RWPE2 (cell line): ENCODE data around the gene LHCGR.

ENCODE experiments used
- ATAC-seq: fragments of 200-7000 bp; cut with Tn5 transposase; 3 replicates; pipeline ENCODE4 v1.9.1; 2021; ENCODE audit warnings: low read depth
- DNase-seq: peaks from one replicate; pipeline ENCODE4 v3.0.0-alpha.2; 2020; ENCODE audit warnings: low spot score
- H3K27ac ChIP-seq: fragments of 450-650 bp; 2 replicates; pipeline ENCODE4 v1.5.1; 2017; ENCODE audit warnings: mild to moderate bottlenecking; ENCODE audit not compliant: poor library complexity, severe bottlenecking
- H3K27me3 ChIP-seq: fragments of 250-450 bp; sonication (Bioruptor Pico); 2 replicates; pipeline ENCODE4 v1.5.1; 2021; ENCODE audit warnings: mild to moderate bottlenecking, moderate library complexity; ENCODE audit not compliant: insufficient read depth, poor library complexity, severe bottlenecking
- H3K36me3 ChIP-seq: fragments of 250-450 bp; sonication (Bioruptor Pico); 2 replicates; pipeline ENCODE4 v1.5.1; 2020; ENCODE audit warnings: low read depth, mild to moderate bottlenecking, moderate library complexity
- H3K4me1 ChIP-seq: fragments of 250-450 bp; sonication (Bioruptor Pico); 2 replicates; pipeline ENCODE4 v1.5.1; 2021; ENCODE audit warnings: mild to moderate bottlenecking, moderate library complexity; ENCODE audit not compliant: insufficient read depth, poor library complexity, severe bottlenecking
- H3K4me3 ChIP-seq: fragments of 250-450 bp; sonication (Bioruptor Pico); 2 replicates; pipeline ENCODE4 v1.5.1; 2021; ENCODE audit warnings: mild to moderate bottlenecking, moderate library complexity; ENCODE audit not compliant: severe bottlenecking
- H3K9me3 ChIP-seq: fragments of 250-450 bp; sonication (Bioruptor Pico); 2 replicates; pipeline ENCODE4 v1.5.1; 2021; ENCODE audit warnings: mild to moderate bottlenecking, moderate library complexity; ENCODE audit not compliant: severe bottlenecking
- TF ChIP-seq, protein P1 (sequence below): fragments of 450-650 bp; IDR thresholded peaks from one replicate; pipeline ENCODE4 v1.5.1; 2017; ENCODE audit warnings: mild to moderate bottlenecking, moderate library complexity; ENCODE audit not compliant: poor library complexity, severe bottlenecking

The LHCGR gene

DNA sequence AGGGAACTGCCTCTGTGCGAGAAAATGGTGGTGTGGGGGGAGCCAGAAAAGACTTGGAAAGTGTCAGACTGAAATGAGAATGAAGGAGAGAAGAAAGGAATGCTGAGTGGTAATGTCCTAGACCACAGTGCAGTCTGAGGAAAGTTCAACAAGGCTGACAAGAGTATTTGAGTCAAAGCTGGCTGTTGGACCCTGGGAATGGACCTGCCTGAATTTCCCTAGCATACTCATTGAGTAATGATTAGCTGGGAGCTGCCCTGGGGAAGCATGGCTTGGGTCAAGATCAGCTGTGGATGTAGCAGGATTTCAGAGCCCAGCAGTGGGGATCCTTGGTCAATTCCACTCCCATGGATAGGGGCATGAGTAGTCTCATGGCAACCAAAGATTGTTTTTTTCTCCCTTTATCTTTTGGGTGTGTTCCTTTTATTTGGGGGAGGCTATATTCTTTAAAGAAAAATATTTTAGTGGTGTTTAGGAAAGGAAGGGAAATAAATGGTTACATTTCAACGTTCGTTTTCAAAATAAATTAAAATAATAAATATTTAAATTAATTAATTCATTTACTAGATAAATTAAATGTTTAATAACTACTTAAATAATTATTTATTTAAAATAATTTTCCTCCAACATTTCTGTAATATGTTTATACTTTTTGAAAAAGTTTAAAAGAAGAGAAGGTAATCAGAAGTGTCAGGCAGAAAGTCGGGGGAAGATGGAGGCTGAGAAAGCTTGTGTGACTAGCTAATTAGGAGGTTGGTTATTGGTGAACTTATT is 15.9 kb upstream of the LHCGR start:
- Histone ChIP-seq H3K4me3 (no peak overlapping the region), H3K4me1 (no peaks in the 10 kb centered on the region), H3K27ac (no peak overlapping the region), H3K9me3 (no peaks in the 10 kb centered on the region), H3K27me3 (peaks cover 4% of the 10 kb centered on the region), H3K36me3 (no peaks in the 10 kb centered on the region)
- TF ChIP-seq, protein P1, sequence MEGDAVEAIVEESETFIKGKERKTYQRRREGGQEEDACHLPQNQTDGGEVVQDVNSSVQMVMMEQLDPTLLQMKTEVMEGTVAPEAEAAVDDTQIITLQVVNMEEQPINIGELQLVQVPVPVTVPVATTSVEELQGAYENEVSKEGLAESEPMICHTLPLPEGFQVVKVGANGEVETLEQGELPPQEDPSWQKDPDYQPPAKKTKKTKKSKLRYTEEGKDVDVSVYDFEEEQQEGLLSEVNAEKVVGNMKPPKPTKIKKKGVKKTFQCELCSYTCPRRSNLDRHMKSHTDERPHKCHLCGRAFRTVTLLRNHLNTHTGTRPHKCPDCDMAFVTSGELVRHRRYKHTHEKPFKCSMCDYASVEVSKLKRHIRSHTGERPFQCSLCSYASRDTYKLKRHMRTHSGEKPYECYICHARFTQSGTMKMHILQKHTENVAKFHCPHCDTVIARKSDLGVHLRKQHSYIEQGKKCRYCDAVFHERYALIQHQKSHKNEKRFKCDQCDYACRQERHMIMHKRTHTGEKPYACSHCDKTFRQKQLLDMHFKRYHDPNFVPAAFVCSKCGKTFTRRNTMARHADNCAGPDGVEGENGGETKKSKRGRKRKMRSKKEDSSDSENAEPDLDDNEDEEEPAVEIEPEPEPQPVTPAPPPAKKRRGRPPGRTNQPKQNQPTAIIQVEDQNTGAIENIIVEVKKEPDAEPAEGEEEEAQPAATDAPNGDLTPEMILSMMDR = no peak
- DNase-seq (no peak), ATAC-seq (no peak)

DNA sequence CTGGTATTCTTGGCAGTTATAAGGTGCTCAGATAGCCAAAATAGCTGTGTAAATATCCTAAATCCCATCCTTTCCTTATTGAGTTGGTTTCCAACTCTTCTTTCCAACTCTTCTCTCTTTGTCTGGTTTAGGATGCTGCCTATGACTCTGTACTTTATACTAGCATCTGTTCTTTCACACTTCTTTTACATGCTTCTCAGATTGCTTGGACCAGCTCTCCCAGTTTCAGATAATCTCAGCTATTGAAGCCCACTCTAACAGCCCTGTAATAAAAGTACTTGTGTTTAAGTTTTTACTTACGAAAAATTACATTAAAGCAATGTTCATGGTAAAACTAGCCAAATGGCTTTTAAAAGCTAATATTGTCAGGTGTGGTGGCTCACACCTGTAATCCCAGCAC is 14.7 kb upstream of the LHCGR start:
- Histone ChIP-seq H3K9me3 (no peaks in the 10 kb centered on the region), H3K36me3 (no peaks in the 10 kb centered on the region), H3K4me1 (no peaks in the 10 kb centered on the region), H3K4me3 (no peak overlapping the region), H3K27me3 (peaks cover 4% of the 10 kb centered on the region), H3K27ac (no peak overlapping the region)
- DNase-seq (no peak), ATAC-seq (no peak)
- TF ChIP-seq, protein P1 = no peak

DNA sequence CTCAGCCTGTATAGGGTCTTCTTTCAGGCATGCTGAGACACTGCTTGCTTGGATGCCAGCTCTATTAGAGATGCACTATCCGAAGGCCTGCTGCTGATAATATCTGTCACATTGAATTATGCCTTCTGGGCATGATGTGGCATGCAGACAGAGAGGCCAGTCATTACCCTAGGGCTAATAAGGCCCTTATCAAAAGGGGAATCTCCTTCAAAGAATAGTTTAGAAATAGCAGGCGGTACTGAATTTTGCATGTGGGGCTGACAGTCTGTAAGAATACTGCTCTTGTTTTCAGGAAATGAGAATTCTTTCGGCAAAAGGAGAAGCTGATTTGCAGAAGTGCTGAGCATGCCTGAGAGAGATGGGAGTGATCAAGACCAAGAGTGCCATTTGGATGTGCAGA is 13.1 kb upstream of the LHCGR start:
- no peak for ATAC-seq
- Histone ChIP-seq H3K4me1 (no peaks in the 10 kb centered on the region), H3K27ac (no peak overlapping the region), H3K27me3 (peaks cover 4% of the 10 kb centered on the region), H3K4me3 (no peak overlapping the region), H3K36me3 (no peaks in the 10 kb centered on the region), H3K9me3 (no peaks in the 10 kb centered on the region)
- TF ChIP-seq, protein P1 = no peak
- DNase-seq = no peak

DNA sequence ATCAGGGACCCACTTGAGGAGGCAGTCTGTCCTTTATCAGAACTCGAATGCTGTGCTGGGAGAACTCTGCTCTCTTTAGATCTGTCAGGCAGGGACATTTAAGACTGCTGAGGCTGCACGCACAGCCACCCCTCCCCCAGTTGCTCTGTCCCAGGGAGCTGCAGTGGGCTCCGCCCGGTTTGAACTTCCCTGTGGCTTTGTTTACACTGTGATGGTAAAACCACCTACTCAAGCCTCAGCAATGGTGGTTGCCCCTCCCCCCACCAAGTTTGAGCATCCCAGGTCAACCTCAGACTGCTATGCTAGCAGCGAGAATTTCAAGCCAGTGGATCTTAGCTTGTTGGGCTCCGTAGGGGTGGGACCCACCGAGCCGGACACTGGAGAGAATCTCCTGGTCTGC is 11.8 kb upstream of the LHCGR start:
- peaks cover 1% of the 10 kb centered on the region for H3K27me3 ChIP-seq
- ATAC-seq (no peak), DNase-seq (no peak)
- no peaks in the 10 kb centered on the region for H3K4me1 ChIP-seq
- TF ChIP-seq, protein P1 = no peak
- H3K9me3 ChIP-seq = no peaks in the 10 kb centered on the region
- no peak overlapping the region for H3K4me3 ChIP-seq
- H3K36me3 ChIP-seq = no peaks in the 10 kb centered on the region
- H3K27ac ChIP-seq = no peak overlapping the region

DNA sequence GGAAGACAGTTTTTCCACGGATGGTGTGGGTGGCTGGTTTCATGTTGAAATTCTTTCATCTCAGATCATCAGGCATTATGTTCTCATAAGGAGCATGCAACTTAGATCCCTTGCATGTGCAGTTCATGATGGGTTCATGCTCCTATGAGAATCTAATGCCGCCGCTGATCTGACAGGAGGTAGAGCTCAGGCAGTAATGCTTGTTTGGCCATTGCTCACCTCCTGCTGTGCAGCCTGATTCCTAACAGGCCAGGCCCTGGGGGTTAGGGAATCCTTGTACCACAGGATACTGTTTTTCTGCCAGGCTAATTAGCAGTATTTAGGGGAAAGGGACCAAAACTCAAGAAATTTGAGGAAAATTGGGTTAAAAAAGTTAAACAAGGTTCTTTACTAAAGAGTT is 5.3 kb upstream of the LHCGR start:
- H3K36me3 ChIP-seq = no peaks in the 10 kb centered on the region
- no peaks in the 10 kb centered on the region for H3K9me3 ChIP-seq
- H3K27me3 ChIP-seq = peaks cover 5% of the 10 kb centered on the region
- DNase-seq = no peak
- H3K27ac ChIP-seq = no peak overlapping the region
- H3K4me1 ChIP-seq = no peaks in the 10 kb centered on the region
- TF ChIP-seq, protein P1 = no peak
- no peak for ATAC-seq
- no peak overlapping the region for H3K4me3 ChIP-seq
